ENCODE results near the gene CTIF.

GRCh38 chr18:48627216-48627615 lies 88.4 kb downstream of the CTIF start:
- TF ChIP-seq CTCF (IDR thresholded peaks at IDR 0.05; ENCODE audit: insufficient read depth, low read length, poor library complexity, severe bottlenecking) = no peak
- TF ChIP-seq EZH2phosphoT487 (conservative IDR thresholded peaks at IDR 0.05; ENCODE audit: low read length) = no peak
